ENCODE measurements around the gene CELA1.

GRCh38 chr12:51388069-51388799 is 41.8 kb upstream of the CELA1 start:
- no peak for TF ChIP-seq EZH2phosphoT487 (IDR thresholded peaks at IDR 0.05; ENCODE audit: insufficient read depth, low read depth)
- TF ChIP-seq EZH2 (IDR thresholded peaks at IDR 0.05; ENCODE audit: insufficient read depth, poor library complexity, severe bottlenecking), result no peak
